Karpas-422 (cell line): Measurements from ENCODE around the gene CEP192. TPM values are rescaled to one million over a fixed set of nuclear protein-coding genes. Genes with fewer than 3 reads are reported as not detected.

Experiments
- DNase-seq: peaks from one replicate; pipeline ENCODE4 v3.0.0-alpha.2; 2015
- H2AFZ ChIP-seq: fragments of 200-600 bp; sonication (generic); 2 replicates; pipeline ENCODE4 v1.6.1; 2014; ENCODE audit warnings: antibody characterized with exemption, low read length, mixed read lengths
- H3K27ac ChIP-seq: fragments of 200-600 bp; sonication (generic); 2 replicates; pipeline ENCODE4 v1.5.1; 2014; ENCODE audit warnings: mild to moderate bottlenecking, low read length, moderate library complexity
- H3K27me3 ChIP-seq: fragments of 200-600 bp; sonication (generic); 2 replicates; pipeline ENCODE4 v1.6.1; 2014; ENCODE audit warnings: low read length, mixed read lengths
- H3K36me3 ChIP-seq: fragments of 200-600 bp; sonication (generic); 2 replicates; pipeline ENCODE4 v1.6.1; 2014; ENCODE audit warnings: low read length, mixed read lengths; ENCODE audit not compliant: insufficient read depth
- H3K4me1 ChIP-seq: fragments of 200-600 bp; sonication (generic); 2 replicates; pipeline ENCODE4 v1.6.1; 2014; ENCODE audit warnings: mild to moderate bottlenecking, low read length, mixed read lengths
- H3K4me2 ChIP-seq: fragments of 200-600 bp; sonication (generic); 2 replicates; pipeline ENCODE4 v1.6.1; 2014; ENCODE audit warnings: low read length, low read depth, mild to moderate bottlenecking; ENCODE audit not compliant: poor library complexity, severe bottlenecking
- H3K4me3 ChIP-seq: fragments of 200-600 bp; sonication (generic); 2 replicates; pipeline ENCODE4 v1.5.1; 2014; ENCODE audit warnings: mild to moderate bottlenecking, antibody characterized with exemption, low read length, mixed read lengths
- H3K79me2 ChIP-seq: fragments of 200-600 bp; sonication (generic); 2 replicates; pipeline ENCODE4 v1.6.1; 2014; ENCODE audit warnings: mild to moderate bottlenecking, low read length, mixed read lengths
- H3K9ac ChIP-seq: fragments of 200-600 bp; sonication (generic); 2 replicates; pipeline ENCODE4 v1.6.0; 2014; ENCODE audit warnings: low read length
- H3K9me2 ChIP-seq: fragments of 200-600 bp; sonication (generic), shearing (Covaris generic); replicated peaks from 2 replicates; pipeline ENCODE4 v1.6.0; 2014; ENCODE audit warnings: mild to moderate bottlenecking, low read length, moderate library complexity; ENCODE audit not compliant: insufficient read depth
- H3K9me3 ChIP-seq: fragments of 300-700, 200-600 bp; sonication (generic); 2 replicates; pipeline ENCODE4 v1.6.1; 2014; ENCODE audit warnings: low read length, mixed read lengths
- H4K20me1 ChIP-seq: fragments of 200-600 bp; sonication (generic); 2 replicates; pipeline ENCODE4 v1.6.1; 2014; ENCODE audit warnings: mild to moderate bottlenecking, antibody characterized with exemption, low read length, low read depth; ENCODE audit not compliant: insufficient read depth
- total RNA-seq: library from RNA; depleted of rRNA; stranded (reverse); fragments of >200 nt; shearing (Covaris generic); gene quantifications from 2 replicates; pipeline ENCODE4 v1.2.3, GENCODE V29; 2014; ENCODE audit warnings: low replicate concordance

Gene CEP192
- total RNA-seq, 1 experiment from 2014 or later: 37.9 TPM

GRCh38 chr18:13151656-13152055 is 160.5 kb downstream of the CEP192 start:
- Histone ChIP-seq H3K9me2 (no peaks in the 10 kb centered on the region), H3K36me3 (peaks cover 10% of the 10 kb centered on the region; the same call in 1 of the 2 replicates), H3K4me2 (no peak overlapping the region), H3K9me3 (peaks cover 14% of the 10 kb centered on the region; the same call in 1 of the 2 replicates), H3K27ac (no peak overlapping the region), H4K20me1 (no peaks in the 10 kb centered on the region), H3K4me1 (peaks cover 8% of the 10 kb centered on the region), H3K4me3 (no peak overlapping the region), H3K27me3 (peaks cover 3% of the 10 kb centered on the region; the same call in 1 of the 2 replicates), H3K79me2 (no peaks in the 10 kb centered on the region), H3K9ac (no peak overlapping the region), H2AFZ (no peak overlapping the region)
- no peak for DNase-seq

- Histone ChIP-seq H3K79me2 (no peaks in the 10 kb centered on the region), H4K20me1 (no peaks in the 10 kb centered on the region), H2AFZ (no peak overlapping the region), H3K4me3 (no peak overlapping the region), H3K36me3 (peaks cover 11% of the 10 kb centered on the region; the same call in 1 of the 2 replicates), H3K27me3 (peaks cover 3% of the 10 kb centered on the region; the same call in 1 of the 2 replicates), H3K9me2 (no peaks in the 10 kb centered on the region), H3K9me3 (peaks cover 28% of the 10 kb centered on the region), H3K4me1 (no peaks in the 10 kb centered on the region), H3K4me2 (no peak overlapping the region), H3K9ac (no peak overlapping the region), H3K27ac (no peak overlapping the region)
- DNase-seq: no peak
Measured at GRCh38 chr18:13158428-13158827, 167.3 kb downstream of the CEP192 start.

GRCh38 chr18:13159579-13159978 is 168.4 kb downstream of the CEP192 start:
- no peak overlapping the region for H3K27ac ChIP-seq
- H3K36me3 ChIP-seq: peaks cover 11% of the 10 kb centered on the region; the same call in 1 of the 2 replicates
- H3K4me2 ChIP-seq: peak overlapping the region; percentile 34
- H4K20me1 ChIP-seq: no peaks in the 10 kb centered on the region
- no peaks in the 10 kb centered on the region for H3K9me2 ChIP-seq
- no peaks in the 10 kb centered on the region for H3K4me1 ChIP-seq
- peaks cover 3% of the 10 kb centered on the region; the same call in 1 of the 2 replicates for H3K27me3 ChIP-seq
- no peaks in the 10 kb centered on the region for H3K79me2 ChIP-seq
- DNase-seq: peak; percentile 88
- no peak overlapping the region for H2AFZ ChIP-seq
- no peak overlapping the region for H3K9ac ChIP-seq
- H3K9me3 ChIP-seq: peaks cover 28% of the 10 kb centered on the region
- H3K4me3 ChIP-seq: no peak overlapping the region

- H3K79me2 ChIP-seq: no peaks in the 10 kb centered on the region
- no peaks in the 10 kb centered on the region for H3K4me1 ChIP-seq
- H3K27ac ChIP-seq: no peak overlapping the region
- peaks cover 17% of the 10 kb centered on the region for H3K9me3 ChIP-seq
- H2AFZ ChIP-seq: no peak overlapping the region
- no peaks in the 10 kb centered on the region for H4K20me1 ChIP-seq
- H3K27me3 ChIP-seq: no peaks in the 10 kb centered on the region
- no peak for DNase-seq
- no peak overlapping the region for H3K4me2 ChIP-seq
- no peak overlapping the region for H3K4me3 ChIP-seq
- H3K9me2 ChIP-seq: no peaks in the 10 kb centered on the region
- peaks cover 3% of the 10 kb centered on the region; the same call in 1 of the 2 replicates for H3K36me3 ChIP-seq
- no peak overlapping the region for H3K9ac ChIP-seq
Measured at GRCh38 chr18:13161276-13161899, 170.2 kb downstream of the CEP192 start.

GRCh38 chr18:13163167-13163927 is 172.2 kb downstream of the CEP192 start:
- no peak overlapping the region for H3K4me3 ChIP-seq
- H3K4me1 ChIP-seq: no peaks in the 10 kb centered on the region
- no peak overlapping the region for H3K4me2 ChIP-seq
- H2AFZ ChIP-seq: no peak overlapping the region
- H3K9me2 ChIP-seq: no peaks in the 10 kb centered on the region
- peaks cover 1% of the 10 kb centered on the region; the same call in 1 of the 2 replicates for H3K9me3 ChIP-seq
- no peak for DNase-seq
- no peak overlapping the region for H3K9ac ChIP-seq
- H3K36me3 ChIP-seq: no peaks in the 10 kb centered on the region
- H3K79me2 ChIP-seq: no peaks in the 10 kb centered on the region
- H4K20me1 ChIP-seq: no peaks in the 10 kb centered on the region
- no peak overlapping the region for H3K27ac ChIP-seq
- H3K27me3 ChIP-seq: no peaks in the 10 kb centered on the region

- Histone ChIP-seq H3K27me3 (no peaks in the 10 kb centered on the region), H3K79me2 (no peaks in the 10 kb centered on the region), H3K9me2 (no peaks in the 10 kb centered on the region), H2AFZ (no peak overlapping the region), H4K20me1 (no peaks in the 10 kb centered on the region), H3K27ac (no peak overlapping the region), H3K4me2 (no peak overlapping the region), H3K4me3 (no peak overlapping the region), H3K4me1 (no peaks in the 10 kb centered on the region), H3K36me3 (no peaks in the 10 kb centered on the region), H3K9me3 (no peaks in the 10 kb centered on the region), H3K9ac (no peak overlapping the region)
- DNase-seq: no peak
Measured at GRCh38 chr18:13164406-13164805, 173.2 kb downstream of the CEP192 start.

- no peaks in the 10 kb centered on the region for H3K4me1 ChIP-seq
- no peak overlapping the region for H3K4me3 ChIP-seq
- H3K9ac ChIP-seq: no peak overlapping the region
- no peaks in the 10 kb centered on the region for H3K79me2 ChIP-seq
- no peak overlapping the region for H2AFZ ChIP-seq
- DNase-seq: no peak
- H3K36me3 ChIP-seq: no peaks in the 10 kb centered on the region
- no peak overlapping the region for H3K27ac ChIP-seq
- no peaks in the 10 kb centered on the region for H3K27me3 ChIP-seq
- no peaks in the 10 kb centered on the region for H3K9me3 ChIP-seq
- H4K20me1 ChIP-seq: no peaks in the 10 kb centered on the region
- H3K9me2 ChIP-seq: no peaks in the 10 kb centered on the region
- no peak overlapping the region for H3K4me2 ChIP-seq
Measured at GRCh38 chr18:13165636-13166423, 174.7 kb downstream of the CEP192 start.
